GM12872 (cell line): Measurements from ENCODE around the gene RPTOR.

ENCODE experiments used
- TF ChIP-seq, protein P1 (sequence below): IDR thresholded peaks from 3 replicates; pipeline ENCODE4 v1.5.1; 2011; ENCODE audit warnings: low read depth, mild to moderate bottlenecking, low read length, moderate library complexity; ENCODE audit not compliant: insufficient read depth

Gene RPTOR

DNA sequence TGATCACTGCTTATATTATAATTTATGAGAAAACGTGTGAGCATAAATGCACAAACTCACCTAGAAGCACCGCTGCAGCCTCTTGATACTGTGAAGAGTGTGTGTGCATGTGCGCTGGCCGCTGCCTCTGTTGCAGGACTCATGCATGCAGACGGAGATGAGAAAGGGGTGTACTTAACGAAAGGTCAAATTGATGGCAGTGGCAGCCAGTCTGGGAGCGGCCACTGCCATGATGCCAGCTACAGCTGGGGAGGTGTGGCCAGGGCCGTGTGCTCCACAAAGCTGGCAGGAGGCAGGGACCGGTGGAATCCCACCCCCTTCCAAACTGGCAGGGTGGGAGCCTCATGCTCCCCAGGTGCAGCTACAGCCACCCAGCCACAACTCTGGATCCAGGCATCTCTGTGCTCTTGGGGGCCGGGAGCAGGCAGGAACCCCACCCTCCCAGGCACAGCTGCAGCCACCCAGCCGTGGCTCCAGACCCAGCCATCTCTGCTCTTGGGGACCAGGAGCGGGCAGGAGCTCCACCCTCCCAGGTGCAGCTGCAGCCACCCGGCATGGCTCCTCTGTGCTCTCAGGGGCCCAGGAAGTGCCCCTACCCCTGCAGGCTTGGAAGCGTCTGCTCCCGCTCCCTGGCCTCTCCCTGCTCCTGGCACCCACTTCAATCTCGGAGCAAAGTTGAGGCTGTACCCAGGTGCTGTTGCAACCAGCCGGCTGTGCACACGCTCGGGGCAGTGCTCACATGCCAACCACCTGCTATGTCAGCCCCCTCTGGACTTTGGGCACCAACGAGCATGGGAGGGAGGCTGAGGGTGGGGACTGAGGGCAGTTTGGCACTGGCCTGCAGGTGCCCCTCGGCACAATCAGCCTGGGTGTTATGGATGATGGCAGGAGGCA is 369.5 kb downstream of the RPTOR start:
- TF ChIP-seq, protein P1, sequence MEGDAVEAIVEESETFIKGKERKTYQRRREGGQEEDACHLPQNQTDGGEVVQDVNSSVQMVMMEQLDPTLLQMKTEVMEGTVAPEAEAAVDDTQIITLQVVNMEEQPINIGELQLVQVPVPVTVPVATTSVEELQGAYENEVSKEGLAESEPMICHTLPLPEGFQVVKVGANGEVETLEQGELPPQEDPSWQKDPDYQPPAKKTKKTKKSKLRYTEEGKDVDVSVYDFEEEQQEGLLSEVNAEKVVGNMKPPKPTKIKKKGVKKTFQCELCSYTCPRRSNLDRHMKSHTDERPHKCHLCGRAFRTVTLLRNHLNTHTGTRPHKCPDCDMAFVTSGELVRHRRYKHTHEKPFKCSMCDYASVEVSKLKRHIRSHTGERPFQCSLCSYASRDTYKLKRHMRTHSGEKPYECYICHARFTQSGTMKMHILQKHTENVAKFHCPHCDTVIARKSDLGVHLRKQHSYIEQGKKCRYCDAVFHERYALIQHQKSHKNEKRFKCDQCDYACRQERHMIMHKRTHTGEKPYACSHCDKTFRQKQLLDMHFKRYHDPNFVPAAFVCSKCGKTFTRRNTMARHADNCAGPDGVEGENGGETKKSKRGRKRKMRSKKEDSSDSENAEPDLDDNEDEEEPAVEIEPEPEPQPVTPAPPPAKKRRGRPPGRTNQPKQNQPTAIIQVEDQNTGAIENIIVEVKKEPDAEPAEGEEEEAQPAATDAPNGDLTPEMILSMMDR: no peak

DNA sequence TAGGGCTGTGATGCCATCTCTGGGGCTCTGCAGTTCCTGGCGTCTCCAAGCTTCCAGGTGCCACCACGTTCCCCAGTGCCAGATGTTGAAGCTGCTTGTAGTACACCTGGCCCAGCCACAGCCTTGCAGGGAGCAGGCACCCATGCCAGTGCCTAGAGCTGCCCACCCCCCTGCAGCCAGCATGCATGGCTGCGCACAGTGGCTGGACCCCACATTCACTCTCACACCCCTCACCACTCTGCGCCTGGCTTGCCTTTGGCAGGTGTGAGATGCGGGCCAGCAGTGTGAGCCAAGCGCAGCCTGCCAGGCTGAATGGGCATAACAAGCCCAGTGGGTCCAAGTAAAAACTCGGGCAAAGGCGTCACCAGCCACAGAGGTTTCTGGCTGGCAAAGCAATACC is 371.6 kb downstream of the RPTOR start:
- TF ChIP-seq, protein P1: no peak

DNA sequence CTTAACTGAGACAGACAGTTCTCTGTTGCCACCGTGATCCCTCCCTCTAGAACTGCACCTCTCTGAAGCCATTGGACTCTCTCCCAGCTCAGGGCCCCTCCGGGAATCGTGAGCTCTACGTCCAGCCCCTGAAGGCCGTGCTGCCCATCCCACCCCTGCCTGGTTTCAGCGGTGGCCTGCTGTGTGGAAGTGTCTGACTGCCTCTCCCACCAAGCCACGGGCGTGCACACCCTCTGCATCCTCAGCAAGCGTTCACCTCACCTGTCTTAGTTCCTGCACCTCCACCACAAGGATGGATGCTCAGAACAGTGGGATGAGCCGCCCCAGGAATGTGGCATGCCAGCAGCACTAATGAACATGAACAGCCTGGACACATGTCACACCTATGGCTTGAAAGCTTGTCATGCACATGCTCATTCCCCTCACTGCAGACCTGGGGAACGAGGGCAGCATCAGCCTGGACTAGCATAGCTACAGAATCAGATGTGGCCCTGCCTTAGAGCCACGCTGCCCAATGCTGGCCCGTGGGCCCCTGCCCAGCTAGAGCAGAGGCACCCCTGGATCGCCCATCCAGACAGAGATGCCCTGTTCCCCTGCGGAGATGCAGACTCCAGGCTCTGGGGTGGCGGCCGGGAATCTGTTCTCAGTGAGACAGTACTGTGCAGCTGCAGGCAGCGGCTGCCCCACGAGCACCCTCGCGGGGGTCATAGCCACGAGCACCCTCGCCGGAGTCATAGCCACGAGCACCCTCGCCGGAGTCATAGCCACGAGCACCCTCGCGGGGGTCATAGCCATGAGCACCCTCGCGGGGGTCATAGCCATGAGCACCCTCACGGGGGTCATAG is 373.3 kb downstream of the RPTOR start:
- TF ChIP-seq, protein P1: no peak

DNA sequence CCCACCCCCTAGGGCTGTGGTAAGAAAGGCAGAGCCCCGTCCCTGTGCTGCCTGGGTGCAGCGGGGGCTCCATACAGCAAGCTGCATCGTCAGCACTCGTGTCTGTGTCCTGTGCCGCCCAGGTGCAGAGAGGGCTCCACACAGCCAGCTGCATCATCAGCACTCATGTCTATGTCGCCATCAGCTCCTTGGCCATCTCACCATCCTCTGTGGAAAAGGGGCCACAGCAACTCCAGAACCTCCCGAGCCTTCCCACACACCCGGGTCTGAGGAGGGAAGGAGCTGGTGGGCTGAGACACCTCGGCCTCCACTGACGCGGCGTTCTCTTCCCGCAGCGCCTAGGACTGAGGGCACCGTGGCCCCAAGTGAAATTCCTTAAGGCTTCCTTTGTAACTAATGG is 374.1 kb downstream of the RPTOR start:
- TF ChIP-seq, protein P1: no peak

DNA sequence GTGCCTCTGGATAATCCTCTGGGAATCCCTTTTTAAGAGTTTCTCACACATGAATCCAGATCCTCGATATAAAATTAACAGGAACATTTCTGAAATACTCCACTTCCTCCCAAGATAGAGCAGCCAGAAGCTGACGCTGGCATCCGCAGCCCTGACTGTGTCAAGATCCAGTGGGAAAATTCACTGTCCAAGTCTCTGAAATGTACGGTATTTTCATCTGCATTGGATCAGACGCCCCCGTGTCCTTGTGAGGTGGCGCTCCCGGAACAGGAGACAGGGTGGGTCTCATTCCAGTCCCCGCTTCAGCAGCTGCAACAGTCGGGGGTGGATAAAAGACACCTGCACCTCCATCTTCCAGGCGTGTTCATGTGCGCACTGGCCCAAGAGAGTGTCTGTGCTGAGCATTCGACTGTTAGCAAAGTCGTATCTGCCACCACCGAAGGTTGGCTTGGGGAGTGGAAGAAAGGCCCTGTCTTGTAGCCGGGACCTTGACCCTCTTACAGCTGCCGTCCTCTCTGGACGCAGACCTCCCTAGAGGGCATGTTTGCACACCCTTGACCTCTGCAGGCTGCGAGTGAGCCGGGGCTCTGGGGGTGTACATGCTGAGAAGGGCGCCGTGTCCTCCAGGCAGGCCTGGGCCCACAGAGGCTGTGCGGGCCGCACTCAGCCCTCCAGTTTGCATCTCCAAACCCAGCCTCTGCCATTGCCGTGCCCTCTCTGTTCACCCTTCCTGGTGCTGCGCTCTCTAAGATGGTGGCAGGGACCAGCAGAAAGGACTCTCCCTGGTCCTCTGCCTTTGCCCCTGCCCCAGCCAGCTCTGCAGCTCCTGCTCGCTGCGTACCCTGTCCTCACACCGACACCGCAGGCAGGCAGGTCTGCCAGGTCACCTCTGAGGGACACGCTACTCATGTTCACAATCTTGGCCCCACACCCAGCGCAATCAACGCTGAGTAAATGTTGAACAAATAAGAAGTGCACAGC is 375.0 kb downstream of the RPTOR start:
- TF ChIP-seq, protein P1: no peak

DNA sequence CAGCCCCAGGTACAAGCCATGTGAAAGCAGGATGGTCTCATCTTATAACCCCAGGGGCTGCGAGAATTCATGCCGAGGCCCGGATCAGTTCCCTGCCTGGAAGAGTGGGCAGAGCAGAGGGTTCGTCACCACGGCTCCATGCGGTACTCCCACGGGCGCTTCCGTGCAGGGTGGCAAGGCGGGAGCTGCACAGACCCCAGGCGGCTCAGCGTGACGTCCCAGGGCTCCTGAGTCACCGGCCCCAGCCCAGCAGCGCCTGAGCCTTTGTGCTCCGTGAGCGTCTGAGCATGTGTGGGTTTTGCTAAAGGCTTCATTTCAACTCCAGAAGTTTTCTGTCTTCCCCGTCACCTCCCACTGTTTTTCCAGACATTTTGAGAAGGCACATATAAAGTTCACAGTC is 375.8 kb downstream of the RPTOR start:
- TF ChIP-seq, protein P1: no peak
